Superior temporal gyrus (tissue), 1 donor: ENCODE measurements around the gene NEMP2.

Experiments
- DNase-seq: peaks from one replicate; pipeline ENCODE4 v3.0.0-alpha.2; 2016; ENCODE audit errors: extremely low spot score

NEMP2 gene

GRCh38 chr2:190457256-190457655, 77.3 kb downstream of the NEMP2 start:
- no peak for DNase-seq

GRCh38 chr2:190456833-190457232, 77.7 kb downstream of the NEMP2 start:
- no peak for DNase-seq

DNA sequence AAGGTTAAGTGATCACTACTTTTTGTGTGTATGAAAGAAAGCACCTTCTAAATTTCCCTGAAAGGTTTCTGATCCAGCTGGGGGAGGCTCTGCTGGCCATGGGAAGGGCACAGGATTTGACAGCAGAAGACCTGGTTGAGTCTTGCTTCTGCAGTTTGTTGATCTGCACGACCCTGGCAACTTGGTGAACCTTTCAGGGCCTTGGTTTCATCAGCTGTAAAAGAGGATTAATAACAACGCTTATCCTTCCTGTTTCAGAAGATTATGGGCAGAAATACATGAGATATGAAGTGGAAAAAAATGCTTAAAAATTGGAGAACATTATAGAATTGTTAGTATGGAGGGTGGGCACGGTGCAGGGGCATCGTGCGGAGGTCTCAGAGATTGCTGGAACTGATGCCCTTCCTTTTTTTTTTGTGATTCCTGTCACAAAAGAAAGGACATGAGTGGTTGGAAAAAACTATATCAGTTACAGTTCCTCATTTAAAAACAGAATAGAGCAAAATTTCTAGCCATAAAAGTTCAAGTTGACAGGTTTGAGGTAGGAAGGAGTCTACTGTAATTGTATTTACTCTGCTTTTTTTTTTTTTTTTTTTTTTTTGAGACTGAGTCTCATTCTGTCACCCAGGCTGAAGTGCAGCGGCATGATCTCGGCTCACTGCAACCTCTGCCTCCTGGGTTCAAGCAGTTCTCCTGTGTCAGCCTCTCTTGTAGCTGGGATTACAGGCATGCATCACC, 79.0 kb downstream of the NEMP2 start:
- DNase-seq = no peak

DNA sequence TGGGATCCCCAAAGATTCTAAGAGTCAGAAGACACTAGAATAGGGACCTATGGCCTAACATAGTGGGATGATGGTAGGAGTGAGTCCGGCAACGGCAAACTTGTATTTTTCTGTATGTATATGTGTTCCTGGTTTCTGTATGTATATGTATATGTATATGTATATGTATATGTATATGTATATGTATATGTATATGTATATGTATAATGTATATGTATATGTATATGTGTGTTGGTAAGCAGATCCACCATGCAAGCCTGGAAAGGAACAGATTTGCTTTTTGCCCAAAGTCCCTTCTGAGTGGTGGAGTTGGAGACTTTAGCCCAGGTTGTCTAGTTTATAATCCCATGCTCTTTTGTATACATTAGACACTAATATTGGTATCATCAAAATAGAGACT, 79.7 kb downstream of the NEMP2 start:
- DNase-seq = no peak
